SJCRH30 (cell line): ENCODE measurements around the gene ARGLU1. TPM values are rescaled to one million over a fixed set of nuclear protein-coding genes. Genes with fewer than 3 reads are reported as not detected.

ENCODE experiments used
- DNase-seq, 2 experiments: peaks; one replicate each; pipeline ENCODE4 v3.0.0-alpha.2; 2015 to 2020
- H3K27ac ChIP-seq: fragments of 250-450 bp; sonication (Bioruptor Pico); 2 replicates; pipeline ENCODE4 v1.5.1; 2020; ENCODE audit warnings: mild to moderate bottlenecking, moderate library complexity
- H3K27me3 ChIP-seq: fragments of 250-450 bp; sonication (Bioruptor Pico); 2 replicates; pipeline ENCODE4 v1.5.1; 2020; ENCODE audit warnings: mild to moderate bottlenecking, moderate library complexity
- H3K36me3 ChIP-seq: fragments of 250-450 bp; sonication (Bioruptor Pico); 2 replicates; pipeline ENCODE4 v1.5.1; 2020; ENCODE audit warnings: mild to moderate bottlenecking, moderate library complexity
- H3K4me1 ChIP-seq: fragments of 250-450 bp; sonication (Bioruptor Pico); 2 replicates; pipeline ENCODE4 v1.5.1; 2020; ENCODE audit warnings: mild to moderate bottlenecking, moderate library complexity
- H3K4me3 ChIP-seq: fragments of 250-450 bp; sonication (Bioruptor Pico); 2 replicates; pipeline ENCODE4 v1.5.1; 2020; ENCODE audit warnings: mild to moderate bottlenecking, moderate library complexity
- H3K9me3 ChIP-seq: fragments of 250-450 bp; sonication (Bioruptor Pico); replicated peaks from 2 replicates; pipeline ENCODE4 v1.5.1; 2020; ENCODE audit warnings: mild to moderate bottlenecking, moderate library complexity
- total RNA-seq: library from RNA; depleted of rRNA; stranded (reverse); fragments of >200 nt; shearing (Covaris generic); gene quantifications from 2 replicates; pipeline ENCODE4 v1.2.3, GENCODE V29; 2014; rRNA removed

Gene ARGLU1
- total RNA-seq, 1 experiment from 2014 or later, result 100 TPM

DNA sequence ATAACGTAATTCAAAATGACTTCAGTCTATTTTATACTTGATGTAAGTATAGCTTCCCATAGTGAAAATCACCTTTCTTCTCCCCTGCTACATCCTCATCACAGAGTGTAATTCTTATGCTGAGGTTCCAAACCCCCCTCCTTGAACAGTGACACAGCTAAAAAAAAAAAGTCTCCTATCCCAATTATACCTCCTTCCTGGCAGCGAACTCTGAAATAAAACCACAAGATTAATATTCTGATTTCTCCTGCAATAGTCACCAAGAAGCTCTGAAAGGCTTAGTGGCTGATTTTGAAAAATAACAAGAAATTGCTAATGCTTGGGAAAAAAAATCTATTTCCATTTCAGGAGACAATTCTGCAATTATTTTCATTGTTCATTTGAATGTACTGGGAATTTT lies 68.8 kb downstream of the ARGLU1 start:
- Histone ChIP-seq H3K4me3 (no peak overlapping the region), H3K9me3 (no peaks in the 10 kb centered on the region), H3K4me1 (peaks cover 6% of the 10 kb centered on the region; the same call in 1 of the 2 replicates), H3K36me3 (peaks cover 12% of the 10 kb centered on the region), H3K27me3 (no peaks in the 10 kb centered on the region), H3K27ac (no peak overlapping the region)
- no peak for DNase-seq

DNA sequence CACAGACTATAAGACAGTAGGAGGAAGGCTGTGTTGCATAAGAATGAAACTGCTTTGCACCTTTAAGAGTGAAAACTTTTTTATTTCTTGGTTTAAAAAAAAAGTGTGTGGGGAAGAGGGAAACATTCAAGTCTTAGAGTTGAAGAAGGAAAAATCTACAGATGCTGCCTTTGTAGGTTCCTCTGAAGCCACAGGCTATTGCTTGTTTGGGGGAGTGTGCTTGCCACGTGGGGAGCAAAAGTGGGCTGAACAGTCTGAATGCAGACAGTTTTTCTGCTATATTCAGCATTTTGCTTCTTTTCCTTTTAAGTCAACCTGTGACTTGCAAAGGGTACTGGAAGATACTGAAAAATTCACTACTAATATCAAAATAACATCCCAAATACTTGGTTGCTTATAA lies 69.4 kb downstream of the ARGLU1 start:
- Histone ChIP-seq H3K4me3 (no peak overlapping the region), H3K27ac (no peak overlapping the region), H3K36me3 (peaks cover 14% of the 10 kb centered on the region)

DNA sequence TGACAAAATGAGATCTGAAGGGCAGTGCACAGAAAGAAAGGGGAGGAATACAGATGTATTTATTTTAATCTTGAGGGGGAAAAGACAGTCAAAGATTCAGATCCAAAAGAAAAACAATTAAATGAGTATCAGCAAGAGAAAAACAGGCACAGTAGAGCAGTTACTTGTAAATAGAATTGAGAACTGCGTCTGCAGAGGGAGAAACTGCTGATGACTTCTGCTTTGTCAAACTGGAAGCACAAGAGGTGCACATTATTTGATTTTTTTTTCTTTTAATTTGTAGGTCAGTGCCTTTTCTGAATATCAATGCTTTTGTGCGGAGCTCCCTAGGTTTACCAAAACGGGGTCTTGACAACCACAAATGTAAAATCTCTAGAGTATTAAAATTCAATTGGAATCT lies 69.8 kb downstream of the ARGLU1 start:
- Histone ChIP-seq H3K9me3 (no peaks in the 10 kb centered on the region), H3K27me3 (no peaks in the 10 kb centered on the region), H3K36me3 (peaks cover 14% of the 10 kb centered on the region), H3K27ac (no peak overlapping the region), H3K4me1 (peaks cover 2% of the 10 kb centered on the region; the same call in 1 of the 2 replicates), H3K4me3 (no peak overlapping the region)
- DNase-seq, result no peak

More for the DNA sequence above, 69.4 kb downstream of the ARGLU1 start:
- H3K4me1 ChIP-seq, result peaks cover 2% of the 10 kb centered on the region; the same call in 1 of the 2 replicates
- H3K27me3 ChIP-seq, result no peaks in the 10 kb centered on the region
- H3K9me3 ChIP-seq, result no peaks in the 10 kb centered on the region
- DNase-seq, result no peak

DNA sequence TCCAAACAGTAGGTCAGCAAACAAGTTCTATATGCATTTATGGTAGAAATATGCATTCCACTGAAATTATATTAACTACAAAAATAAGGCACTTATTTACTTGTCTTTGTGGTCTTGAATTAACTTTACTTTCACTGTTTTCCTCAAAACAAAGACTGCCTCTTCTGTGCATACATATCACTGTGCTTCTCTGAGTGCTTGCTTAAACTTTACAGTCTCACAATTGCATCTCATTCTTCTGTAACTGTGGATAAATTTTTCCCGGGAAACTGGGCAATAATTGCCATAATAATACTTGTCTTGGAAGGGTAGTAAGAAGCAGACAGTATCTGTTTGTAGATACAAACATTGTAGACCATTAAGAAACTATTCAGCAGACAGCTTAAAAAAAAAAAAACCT lies 70.9 kb downstream of the ARGLU1 start:
- H3K27ac ChIP-seq, result no peak overlapping the region
- peaks cover 2% of the 10 kb centered on the region; the same call in 1 of the 2 replicates for H3K4me1 ChIP-seq
- no peak for DNase-seq
- no peaks in the 10 kb centered on the region for H3K9me3 ChIP-seq
- no peak overlapping the region for H3K4me3 ChIP-seq
- peaks cover 21% of the 10 kb centered on the region for H3K36me3 ChIP-seq
- H3K27me3 ChIP-seq, result no peaks in the 10 kb centered on the region

DNA sequence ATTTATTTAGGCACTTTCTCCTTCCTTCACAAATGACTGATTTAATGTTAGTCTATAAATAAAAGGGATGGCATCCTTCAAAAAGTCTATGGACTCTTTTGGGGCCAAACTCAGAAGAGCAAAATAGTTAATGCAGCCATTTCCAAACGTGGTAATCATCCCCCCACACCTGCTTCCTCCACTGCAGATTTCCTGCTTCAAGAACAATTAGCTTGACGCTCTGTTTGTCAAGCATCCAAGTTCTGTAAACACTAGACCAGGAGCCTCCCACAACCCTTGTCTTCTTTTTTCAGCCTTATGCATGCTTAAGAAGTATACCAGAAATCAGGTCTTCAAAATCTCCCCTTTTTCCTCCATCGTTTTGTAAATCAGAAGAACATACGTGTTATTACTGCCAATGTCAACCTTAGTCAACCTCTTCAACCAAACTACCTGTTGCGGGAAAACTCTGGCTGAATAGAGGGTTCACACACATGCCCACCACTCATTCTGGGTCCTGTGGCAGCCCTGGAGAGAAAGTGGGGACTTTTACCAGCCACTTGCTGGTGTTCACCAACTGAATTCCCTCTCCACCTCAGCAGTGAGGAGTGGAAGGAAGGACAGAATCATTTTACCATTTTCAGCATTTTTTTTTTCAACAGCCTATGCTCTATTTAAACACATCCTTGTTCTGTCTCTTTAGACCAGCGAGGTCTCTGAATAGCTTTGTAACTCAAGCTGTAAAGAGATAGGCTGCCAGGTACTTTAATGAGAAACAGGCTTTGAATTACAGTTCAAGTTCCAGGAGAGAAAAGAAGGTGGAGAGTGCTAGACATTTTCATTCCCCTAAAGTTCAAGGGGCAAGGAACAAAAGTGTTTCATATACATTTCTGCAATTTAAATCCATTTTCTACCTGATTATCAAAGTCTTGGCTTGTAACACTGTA lies 71.6 kb downstream of the ARGLU1 start:
- Histone ChIP-seq H3K9me3 (no peaks in the 10 kb centered on the region), H3K4me3 (no peak overlapping the region), H3K4me1 (peaks cover 2% of the 10 kb centered on the region; the same call in 1 of the 2 replicates), H3K36me3 (peaks cover 21% of the 10 kb centered on the region), H3K27ac (no peak overlapping the region), H3K27me3 (no peaks in the 10 kb centered on the region)
- no peak for DNase-seq

DNA sequence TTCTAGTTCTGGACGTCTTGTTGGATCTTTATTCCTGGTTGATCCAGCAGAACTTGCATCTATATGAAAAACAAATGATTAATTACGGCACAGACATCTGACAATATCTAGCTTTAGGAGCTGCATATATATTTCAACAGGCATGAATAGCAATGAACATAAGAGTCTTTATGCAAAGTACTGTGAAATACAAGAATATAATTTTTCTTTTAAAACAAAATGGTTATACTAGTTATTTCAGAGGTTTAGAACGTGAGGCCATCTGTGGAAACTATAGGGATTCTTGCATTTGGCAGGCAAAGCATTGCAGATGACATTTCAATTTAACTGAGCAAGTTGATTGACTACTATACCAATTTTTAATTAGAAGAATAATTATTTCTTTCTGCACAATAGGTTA lies 73.0 kb downstream of the ARGLU1 start:
- H3K27ac ChIP-seq, result no peak overlapping the region
- no peak for DNase-seq

DNA sequence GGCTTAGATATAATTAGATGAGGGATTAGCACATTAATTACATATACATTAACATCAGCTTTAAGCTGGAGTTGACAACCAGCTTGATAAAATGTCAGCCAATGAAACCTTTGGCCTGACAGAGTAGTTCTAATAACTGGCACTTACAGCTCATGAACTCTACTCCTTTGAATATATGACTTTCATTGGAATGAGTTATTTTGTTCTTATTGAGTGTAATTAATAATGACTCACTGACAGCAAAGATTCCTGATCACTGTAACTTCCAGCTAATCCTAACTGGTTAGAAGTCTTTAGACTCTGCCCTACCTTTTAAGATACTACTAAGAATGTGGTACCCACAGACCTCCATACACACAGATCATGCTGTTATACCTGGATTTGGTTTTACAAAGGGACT lies 73.4 kb downstream of the ARGLU1 start:
- peaks cover 21% of the 10 kb centered on the region for H3K36me3 ChIP-seq
- no peaks in the 10 kb centered on the region for H3K27me3 ChIP-seq
- DNase-seq, result no peak
- H3K27ac ChIP-seq, result no peak overlapping the region
- no peaks in the 10 kb centered on the region for H3K9me3 ChIP-seq
- H3K4me3 ChIP-seq, result no peak overlapping the region
- 0 out of 2 replicates have a peak, but pooled peaks cover 2% of the 10 kb centered on the region for H3K4me1 ChIP-seq

More for the DNA sequence above, 73.0 kb downstream of the ARGLU1 start:
- Histone ChIP-seq H3K27me3 (no peaks in the 10 kb centered on the region), H3K4me3 (no peak overlapping the region), H3K36me3 (peaks cover 21% of the 10 kb centered on the region), H3K4me1 (0 out of 2 replicates have a peak, but pooled peaks cover 2% of the 10 kb centered on the region), H3K9me3 (no peaks in the 10 kb centered on the region)

DNA sequence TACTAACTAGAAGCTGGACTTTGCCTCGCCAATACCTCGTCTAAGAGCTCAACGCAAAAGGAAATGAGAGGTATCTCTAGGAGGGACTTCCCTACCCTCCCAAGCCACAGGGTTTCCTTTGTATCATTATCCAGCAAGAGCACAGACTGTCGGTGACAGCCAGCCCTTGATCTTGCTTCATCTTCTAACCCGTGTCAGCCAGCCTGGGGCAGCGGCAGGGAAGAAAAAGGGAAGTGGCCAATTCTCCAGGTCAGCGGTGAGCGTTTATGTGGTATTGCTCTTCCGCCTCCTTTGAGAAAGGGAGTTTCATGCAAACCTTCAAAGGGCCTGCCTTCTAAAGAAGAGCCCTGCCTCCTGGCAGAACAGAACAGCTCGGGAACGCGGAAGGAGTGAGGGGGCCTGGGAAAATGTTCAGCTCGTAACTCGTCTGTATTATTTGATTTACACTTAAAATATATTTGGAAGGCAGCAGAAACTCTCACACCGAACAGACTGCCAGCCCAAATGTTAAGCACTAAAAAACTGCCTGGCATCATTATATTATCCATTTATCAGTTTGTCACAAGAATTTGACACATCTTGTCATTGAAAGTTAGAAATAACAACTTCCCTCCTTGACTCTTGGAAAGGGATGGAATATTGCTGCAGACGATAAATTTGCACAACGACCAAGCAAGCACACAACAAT lies 74.3 kb downstream of the ARGLU1 start:
- no peak overlapping the region for H3K4me3 ChIP-seq
- no peak for DNase-seq
- no peak overlapping the region for H3K27ac ChIP-seq
- no peaks in the 10 kb centered on the region for H3K9me3 ChIP-seq
- H3K36me3 ChIP-seq, result peaks cover 21% of the 10 kb centered on the region
- H3K27me3 ChIP-seq, result no peaks in the 10 kb centered on the region
- no peaks in the 10 kb centered on the region for H3K4me1 ChIP-seq

DNA sequence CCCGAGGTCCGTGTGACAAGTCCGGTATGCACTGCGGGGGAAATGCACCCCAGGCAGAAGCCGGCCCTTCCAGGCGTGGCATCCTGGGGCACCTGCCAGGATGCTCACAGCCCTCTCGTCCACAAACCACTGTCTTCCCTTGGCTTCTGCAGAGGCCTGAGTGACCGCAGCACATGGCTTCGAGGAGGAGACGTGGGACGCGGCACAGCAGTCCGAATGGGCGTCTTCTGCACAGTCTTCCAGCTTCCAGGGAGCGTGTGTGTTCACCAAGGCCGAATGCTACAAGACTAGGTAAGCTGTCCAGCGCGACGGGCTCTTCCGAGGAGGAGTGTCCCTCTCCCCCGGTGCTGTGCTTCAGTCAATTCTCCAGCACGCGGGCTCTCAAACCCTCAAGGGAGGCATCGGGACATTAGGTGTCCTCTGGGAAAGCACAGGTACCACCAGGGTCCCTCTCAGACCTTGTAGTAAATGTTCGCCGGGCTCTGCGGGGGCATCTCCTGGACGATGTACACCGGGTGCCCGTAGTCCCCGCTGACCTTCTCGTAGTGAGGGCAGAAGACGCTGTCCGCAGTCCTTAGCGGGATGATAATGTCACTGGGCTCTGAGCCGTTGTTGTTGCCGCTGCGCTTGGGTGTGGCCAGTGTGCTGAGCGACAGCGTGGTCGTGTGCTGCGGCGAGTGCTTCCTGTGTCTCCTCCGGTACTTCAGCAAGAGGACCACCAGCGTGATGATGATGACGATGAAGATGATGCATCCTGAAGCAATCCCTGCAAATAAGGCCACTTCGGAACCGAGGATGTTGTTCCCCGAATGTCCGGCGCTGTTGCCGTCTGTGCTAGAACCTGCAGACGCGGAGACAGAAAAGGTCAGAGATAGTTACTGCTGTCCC lies 75.1 kb downstream of the ARGLU1 start:
- Histone ChIP-seq H3K4me1 (no peaks in the 10 kb centered on the region), H3K4me3 (no peak overlapping the region), H3K27ac (no peak overlapping the region), H3K36me3 (peaks cover 21% of the 10 kb centered on the region), H3K9me3 (no peaks in the 10 kb centered on the region), H3K27me3 (no peaks in the 10 kb centered on the region)
- no peak for DNase-seq

DNA sequence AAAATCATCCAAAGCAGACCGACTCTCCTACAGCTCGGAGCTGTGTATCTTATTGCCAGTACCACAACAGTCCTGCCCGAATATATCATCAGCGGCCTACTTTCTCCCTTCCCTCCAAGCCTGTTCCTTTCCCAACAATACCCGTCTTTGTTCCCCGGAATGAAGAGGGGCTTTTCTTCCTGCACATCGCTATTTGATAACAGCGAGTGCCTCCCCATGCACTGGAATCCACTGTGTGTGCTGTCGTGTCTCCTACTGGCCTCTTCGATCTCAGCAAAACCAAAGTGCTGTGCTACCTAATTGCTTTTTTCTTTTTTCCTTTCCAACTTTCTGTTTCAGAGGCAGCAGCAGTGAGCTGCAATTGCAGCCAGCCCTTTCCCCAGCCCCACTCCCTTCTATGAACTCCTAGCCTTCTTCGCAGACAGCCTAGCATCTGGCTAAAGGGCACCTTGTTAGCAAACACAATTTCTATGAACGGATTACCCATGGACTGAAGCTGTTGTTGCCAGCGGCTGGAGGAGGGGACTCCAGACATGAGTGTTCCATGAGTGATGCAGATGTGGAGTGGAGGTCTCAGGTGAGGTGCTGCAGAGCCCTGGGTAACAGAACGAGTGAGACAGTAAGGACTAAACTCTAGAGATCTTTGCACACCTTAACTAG lies 75.9 kb downstream of the ARGLU1 start:
- Histone ChIP-seq H3K27ac (no peak overlapping the region), H3K4me3 (no peak overlapping the region), H3K4me1 (no peaks in the 10 kb centered on the region), H3K27me3 (no peaks in the 10 kb centered on the region), H3K9me3 (no peaks in the 10 kb centered on the region), H3K36me3 (peaks cover 21% of the 10 kb centered on the region)
- DNase-seq, result no peak

Other genes starting within 250 kb of the ARGLU1 start
- gene EFNB2, start 32.5 kb downstream of the ARGLU1 start, total RNA-seq, result 18.0 and 19.0 TPM in 2 replicates